HepG2 (cell line): ENCODE measurements around the gene PIK3C2B. TPM values are rescaled to one million over a fixed set of nuclear protein-coding genes. Genes with fewer than 3 reads are reported as not detected.

ENCODE experiments used
- ARID4A ChIP-seq: sonication (generic); formaldehyde crosslinking; IDR thresholded peaks from 2 replicates; pipeline ENCODE4 v1.5.0; 2020; ENCODE audit warnings: mild to moderate bottlenecking, missing genetic modification reagents, borderline replicate concordance
- ARNTL ChIP-seq: sonication (generic); formaldehyde crosslinking; IDR thresholded peaks from 2 replicates; pipeline ENCODE4 v1.4.0; 2020; ENCODE audit warnings: mild to moderate bottlenecking, missing genetic modification reagents
- ATF2 ChIP-seq: sonication (generic); formaldehyde crosslinking; IDR thresholded peaks from 2 replicates; pipeline ENCODE4 v1.4.0; 2020; ENCODE audit warnings: missing genetic modification reagents
- E2F1 ChIP-seq: sonication (generic); formaldehyde crosslinking; IDR thresholded peaks from 2 replicates; pipeline ENCODE4 v1.5.0; 2020; ENCODE audit warnings: missing genetic modification reagents
- PAXIP1 ChIP-seq: sonication (generic); formaldehyde crosslinking; conservative IDR thresholded peaks from 2 replicates; pipeline ENCODE4 v1.4.0; 2020; ENCODE audit warnings: mild to moderate bottlenecking, missing genetic modification reagents, moderate library complexity
- RARA ChIP-seq: IDR thresholded peaks from 2 replicates; pipeline ENCODE4 v1.6.1; 2016; ENCODE audit warnings: missing genetic modification reagents, missing compliant biosample characterization
- SRSF1 ChIP-seq: fragments of 200-400 bp; formaldehyde crosslinking; optimal IDR thresholded peaks from 2 replicates; pipeline ENCODE3; 2017; ENCODE audit warnings: mild to moderate bottlenecking, low read depth, low read length, moderate library complexity
- STAT6 ChIP-seq: sonication (generic); formaldehyde crosslinking; IDR thresholded peaks from 2 replicates; pipeline ENCODE4 v1.4.0; 2020; ENCODE audit warnings: missing genetic modification reagents, mild to moderate bottlenecking, borderline replicate concordance
- XBP1 ChIP-seq: sonication (generic); formaldehyde crosslinking; IDR thresholded peaks from 2 replicates; pipeline ENCODE4 v1.5.0; 2020; ENCODE audit warnings: missing genetic modification reagents
- ZBTB7A ChIP-seq: sonication (generic); formaldehyde crosslinking; IDR thresholded peaks from 2 replicates; pipeline ENCODE4 v1.8.0; 2022; ENCODE audit warnings: mild to moderate bottlenecking, missing genetic modification reagents
- ZNF576 ChIP-seq: sonication (generic); formaldehyde crosslinking; IDR thresholded peaks from 2 replicates; pipeline ENCODE4 v1.4.0; 2020; ENCODE audit warnings: mild to moderate bottlenecking, missing genetic modification reagents
- ZNF713 ChIP-seq: sonication (generic); formaldehyde crosslinking; IDR thresholded peaks from 2 replicates; pipeline ENCODE4 v1.4.0; 2020; ENCODE audit warnings: mild to moderate bottlenecking, missing genetic modification reagents
- ZNF75D ChIP-seq: sonication (generic); formaldehyde crosslinking; IDR thresholded peaks from 2 replicates; pipeline ENCODE4 v1.8.1; 2023; ENCODE audit warnings: missing genetic modification reagents, mild to moderate bottlenecking, borderline replicate concordance
- polyA plus RNA-seq, 8 experiments: library from polyadenylated mRNA; depleted of rRNA in 3 of 8; stranded (reverse) in 7 of 8; unstranded in 1 of 8; fragments of >200 nt; fragmentation: Illumina TruSeq in 4 of 8; extraction: Trizol in 4 of 8; gene quantifications; 2 replicates each; pipeline versions ENCODE4 v1.2.1 to v1.2.3, GENCODE V29; 2011 to 2016; ENCODE audit warnings: low read depth in 4 of 8, missing spikeins in 1 of 8, mixed read lengths in 1 of 8; ENCODE audit not compliant: insufficient read depth in 1 of 8
- total RNA-seq, 5 experiments: library from RNA; depleted of rRNA; stranded (reverse); fragments of >200 nt; fragmentation: Illumina TruSeq; extraction: Trizol; gene quantifications; 2 replicates each; pipeline ENCODE4 v1.2.3, GENCODE V29; 2016; ENCODE audit warnings: low read depth in 1 of 5

Gene PIK3C2B
- total and polyA plus RNA-seq, 2 of the 13 experiments (the other 11 are each of a cell fraction or from before 2014, with no cell fraction given) = 3.4 to 4.5 TPM

GRCh38 chr1:204516180-204516879 is 21.7 kb upstream of the PIK3C2B start, which contains the start of gene MDM4 (continued):
- peak; percentile 74 for TF ChIP-seq PAXIP1 (CRISPR knock-in tag)
- peak; percentile 94 for TF ChIP-seq ARID4A (CRISPR knock-in tag)
- peak; percentile 95; the same call in 1 of the 2 replicates for TF ChIP-seq STAT6 (CRISPR knock-in tag)
- peak; percentile 86; the same call in 1 of the 2 replicates for TF ChIP-seq ZNF713
- TF ChIP-seq SRSF1 = peak; percentile 72
- TF ChIP-seq ZNF576 (CRISPR knock-in tag) = no peak
- no peak for TF ChIP-seq XBP1 (CRISPR knock-in tag)
- TF ChIP-seq ZNF75D = 0 out of 2 replicates have a peak, but pooled peaks have one; percentile 65
- TF ChIP-seq ARNTL (CRISPR knock-in tag) = peak; percentile 82
- TF ChIP-seq ZBTB7A (CRISPR knock-in tag) = no peak
- TF ChIP-seq ATF2 (CRISPR knock-in tag) = peak; percentile 84
- TF ChIP-seq E2F1 (CRISPR knock-in tag) = peak; percentile 51; the same call in 1 of the 2 replicates
- peak; percentile 23; the same call in 1 of the 2 replicates for TF ChIP-seq RARA (CRISPR knock-in tag)
